Measurements from ENCODE around the gene ZEB1. TPM values are rescaled to one million over a fixed set of nuclear protein-coding genes. Genes with fewer than 3 reads are reported as not detected.

The ZEB1 gene
- total and polyA plus RNA-seq, 9 of the 15 experiments (the other 6 are each of a cell fraction or from before 2014, with no cell fraction given) = 2.1 to 8.4 (median 4.9) TPM

DNA sequence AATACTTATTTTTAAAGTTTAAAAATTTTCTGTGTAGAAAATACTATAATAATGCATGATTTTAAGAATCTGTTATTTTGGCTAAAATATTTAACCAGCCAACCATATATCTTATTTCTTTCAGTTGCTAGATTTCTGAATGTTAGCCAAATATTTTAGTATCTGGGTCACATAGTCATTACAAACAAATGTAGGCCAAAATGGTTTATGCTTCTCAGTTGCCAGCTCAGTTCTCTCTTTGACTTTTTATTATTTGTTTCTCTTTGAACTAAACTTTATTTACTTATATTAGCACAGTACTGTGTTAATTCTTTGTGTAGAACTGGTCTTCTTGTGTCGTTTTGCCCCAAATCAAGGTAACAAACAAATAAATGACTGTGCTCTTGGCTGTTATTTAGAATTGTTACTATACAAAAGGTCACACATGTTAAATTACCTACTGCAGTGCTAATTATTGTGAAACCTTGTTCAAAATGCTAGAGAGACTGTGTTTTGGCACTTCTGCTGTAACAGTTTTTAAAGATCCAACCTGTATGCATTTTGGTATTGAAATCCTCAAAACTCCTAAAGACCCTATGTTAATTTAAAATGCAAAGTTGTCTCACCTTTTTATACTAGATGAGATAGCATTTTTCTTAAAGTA, 39.8 kb downstream of the ZEB1 start:
- no peaks in the 10 kb centered on the region for H3K9me1 ChIP-seq (ENCODE audit: control insufficient read depth, insufficient read depth, low read length)
- no peaks in the 10 kb centered on the region for H3K36me3 ChIP-seq (ENCODE audit: control insufficient read depth, insufficient read depth, low read length)
- no peak overlapping the region for H3K27ac ChIP-seq (ENCODE audit: extremely low read depth, low read depth, low read length)
- H3K79me2 ChIP-seq (ENCODE audit: control insufficient read depth, insufficient read depth, low read length) = no peaks in the 10 kb centered on the region
- in situ Hi-C loops (cut with MboI) = no loop called here
- BruUV-seq (replicated peaks) = no TSS peak
- H3K4me1 ChIP-seq (replicated peaks in 1 of 2; ENCODE audit: control insufficient read depth in 2 of 2, insufficient read depth in 2 of 2, low read length in 2 of 2) = no peaks in the 10 kb centered on the region
- no peaks in the 10 kb centered on the region for H4K20me1 ChIP-seq (replicated peaks; ENCODE audit: control insufficient read depth, insufficient read depth, low read length)
- no peaks in the 10 kb centered on the region for H3K27me3 ChIP-seq (ENCODE audit: control insufficient read depth in 2 of 2, insufficient read depth in 2 of 2, low read length in 2 of 2)
- no peak for FAIRE-seq
- H3K4me3 ChIP-seq = no peak overlapping the region
- intact Hi-C loops (cut with micrococcal nuclease) = no loop called here
- ChIA-PET CTCF (ENCODE audit: low intra/inter-chr PET ratio) (no interaction called here), POLR2A (no interaction called here)
- H2AFZ ChIP-seq (ENCODE audit: low read depth, low read length) = no peak overlapping the region
- DNase-seq (ENCODE audit: extremely low read depth in 1 of 4, low spot score in 3 of 4) = no peak
- H3K9ac ChIP-seq (ENCODE audit: insufficient read depth in 1 of 2, low read depth in 2 of 2, low read length in 2 of 2) = no peak overlapping the region
- 0% methylated on average over 1 of the region's 1 CpG for WGBS (ENCODE audit: insufficient coverage, low coverage, missing lambda C conversion rate)
- no peak overlapping the region for H3K4me2 ChIP-seq (ENCODE audit: insufficient read depth, low read length)
- no peaks in the 10 kb centered on the region for H3K9me3 ChIP-seq (replicated peaks; ENCODE audit: control insufficient read depth, insufficient read depth, low read depth, low read length)
- no peak for ATAC-seq
- TF ChIP-seq ZNF274 (IDR thresholded peaks at IDR 0.05; ENCODE audit: borderline replicate concordance, low read depth, low read length) (no peak), MCM2 (IDR thresholded peaks at IDR 0.05; ENCODE audit: low read depth) (no peak), ZNF77 (CRISPR knock-in tag; IDR thresholded peaks at IDR 0.05) (no peak), KLF10 (CRISPR knock-in tag; IDR thresholded peaks at IDR 0.05) (no peak), ZNF263 (CRISPR knock-in tag; IDR thresholded peaks at IDR 0.05; ENCODE audit: borderline replicate concordance) (no peak), BCOR (IDR thresholded peaks at IDR 0.05) (no peak), ZC3H8 (IDR thresholded peaks at IDR 0.05) (no peak)
- TF ChIP-seq, protein P1, sequence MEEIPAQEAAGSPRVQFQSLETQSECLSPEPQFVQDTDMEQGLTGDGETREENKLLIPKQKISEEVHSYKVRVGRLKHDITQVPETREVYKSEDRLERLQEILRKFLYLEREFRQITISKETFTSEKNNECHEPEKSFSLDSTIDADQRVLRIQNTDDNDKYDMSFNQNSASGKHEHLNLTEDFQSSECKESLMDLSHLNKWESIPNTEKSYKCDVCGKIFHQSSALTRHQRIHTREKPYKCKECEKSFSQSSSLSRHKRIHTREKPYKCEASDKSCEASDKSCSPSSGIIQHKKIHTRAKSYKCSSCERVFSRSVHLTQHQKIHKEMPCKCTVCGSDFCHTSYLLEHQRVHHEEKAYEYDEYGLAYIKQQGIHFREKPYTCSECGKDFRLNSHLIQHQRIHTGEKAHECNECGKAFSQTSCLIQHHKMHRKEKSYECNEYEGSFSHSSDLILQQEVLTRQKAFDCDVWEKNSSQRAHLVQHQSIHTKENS (CRISPR knock-in tag; IDR thresholded peaks at IDR 0.05) = no peak
- TF ChIP-seq, protein P2, sequence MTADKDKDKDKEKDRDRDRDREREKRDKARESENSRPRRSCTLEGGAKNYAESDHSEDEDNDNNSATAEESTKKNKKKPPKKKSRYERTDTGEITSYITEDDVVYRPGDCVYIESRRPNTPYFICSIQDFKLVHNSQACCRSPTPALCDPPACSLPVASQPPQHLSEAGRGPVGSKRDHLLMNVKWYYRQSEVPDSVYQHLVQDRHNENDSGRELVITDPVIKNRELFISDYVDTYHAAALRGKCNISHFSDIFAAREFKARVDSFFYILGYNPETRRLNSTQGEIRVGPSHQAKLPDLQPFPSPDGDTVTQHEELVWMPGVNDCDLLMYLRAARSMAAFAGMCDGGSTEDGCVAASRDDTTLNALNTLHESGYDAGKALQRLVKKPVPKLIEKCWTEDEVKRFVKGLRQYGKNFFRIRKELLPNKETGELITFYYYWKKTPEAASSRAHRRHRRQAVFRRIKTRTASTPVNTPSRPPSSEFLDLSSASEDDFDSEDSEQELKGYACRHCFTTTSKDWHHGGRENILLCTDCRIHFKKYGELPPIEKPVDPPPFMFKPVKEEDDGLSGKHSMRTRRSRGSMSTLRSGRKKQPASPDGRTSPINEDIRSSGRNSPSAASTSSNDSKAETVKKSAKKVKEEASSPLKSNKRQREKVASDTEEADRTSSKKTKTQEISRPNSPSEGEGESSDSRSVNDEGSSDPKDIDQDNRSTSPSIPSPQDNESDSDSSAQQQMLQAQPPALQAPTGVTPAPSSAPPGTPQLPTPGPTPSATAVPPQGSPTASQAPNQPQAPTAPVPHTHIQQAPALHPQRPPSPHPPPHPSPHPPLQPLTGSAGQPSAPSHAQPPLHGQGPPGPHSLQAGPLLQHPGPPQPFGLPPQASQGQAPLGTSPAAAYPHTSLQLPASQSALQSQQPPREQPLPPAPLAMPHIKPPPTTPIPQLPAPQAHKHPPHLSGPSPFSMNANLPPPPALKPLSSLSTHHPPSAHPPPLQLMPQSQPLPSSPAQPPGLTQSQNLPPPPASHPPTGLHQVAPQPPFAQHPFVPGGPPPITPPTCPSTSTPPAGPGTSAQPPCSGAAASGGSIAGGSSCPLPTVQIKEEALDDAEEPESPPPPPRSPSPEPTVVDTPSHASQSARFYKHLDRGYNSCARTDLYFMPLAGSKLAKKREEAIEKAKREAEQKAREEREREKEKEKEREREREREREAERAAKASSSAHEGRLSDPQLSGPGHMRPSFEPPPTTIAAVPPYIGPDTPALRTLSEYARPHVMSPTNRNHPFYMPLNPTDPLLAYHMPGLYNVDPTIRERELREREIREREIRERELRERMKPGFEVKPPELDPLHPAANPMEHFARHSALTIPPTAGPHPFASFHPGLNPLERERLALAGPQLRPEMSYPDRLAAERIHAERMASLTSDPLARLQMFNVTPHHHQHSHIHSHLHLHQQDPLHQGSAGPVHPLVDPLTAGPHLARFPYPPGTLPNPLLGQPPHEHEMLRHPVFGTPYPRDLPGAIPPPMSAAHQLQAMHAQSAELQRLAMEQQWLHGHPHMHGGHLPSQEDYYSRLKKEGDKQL (CRISPR knock-in tag; IDR thresholded peaks at IDR 0.05; ENCODE audit: borderline replicate concordance) = no peak
- TF ChIP-seq, protein P3, sequence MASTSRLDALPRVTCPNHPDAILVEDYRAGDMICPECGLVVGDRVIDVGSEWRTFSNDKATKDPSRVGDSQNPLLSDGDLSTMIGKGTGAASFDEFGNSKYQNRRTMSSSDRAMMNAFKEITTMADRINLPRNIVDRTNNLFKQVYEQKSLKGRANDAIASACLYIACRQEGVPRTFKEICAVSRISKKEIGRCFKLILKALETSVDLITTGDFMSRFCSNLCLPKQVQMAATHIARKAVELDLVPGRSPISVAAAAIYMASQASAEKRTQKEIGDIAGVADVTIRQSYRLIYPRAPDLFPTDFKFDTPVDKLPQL (IDR thresholded peaks at IDR 0.05; ENCODE audit: extremely low read depth, insufficient read length) = no peak
- TF ChIP-seq, protein P4, sequence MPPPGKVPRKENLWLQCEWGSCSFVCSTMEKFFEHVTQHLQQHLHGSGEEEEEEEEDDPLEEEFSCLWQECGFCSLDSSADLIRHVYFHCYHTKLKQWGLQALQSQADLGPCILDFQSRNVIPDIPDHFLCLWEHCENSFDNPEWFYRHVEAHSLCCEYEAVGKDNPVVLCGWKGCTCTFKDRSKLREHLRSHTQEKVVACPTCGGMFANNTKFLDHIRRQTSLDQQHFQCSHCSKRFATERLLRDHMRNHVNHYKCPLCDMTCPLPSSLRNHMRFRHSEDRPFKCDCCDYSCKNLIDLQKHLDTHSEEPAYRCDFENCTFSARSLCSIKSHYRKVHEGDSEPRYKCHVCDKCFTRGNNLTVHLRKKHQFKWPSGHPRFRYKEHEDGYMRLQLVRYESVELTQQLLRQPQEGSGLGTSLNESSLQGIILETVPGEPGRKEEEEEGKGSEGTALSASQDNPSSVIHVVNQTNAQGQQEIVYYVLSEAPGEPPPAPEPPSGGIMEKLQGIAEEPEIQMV (tag; conservative IDR thresholded peaks at IDR 0.05; ENCODE audit: low read depth) = no peak
- TF ChIP-seq, protein P5, sequence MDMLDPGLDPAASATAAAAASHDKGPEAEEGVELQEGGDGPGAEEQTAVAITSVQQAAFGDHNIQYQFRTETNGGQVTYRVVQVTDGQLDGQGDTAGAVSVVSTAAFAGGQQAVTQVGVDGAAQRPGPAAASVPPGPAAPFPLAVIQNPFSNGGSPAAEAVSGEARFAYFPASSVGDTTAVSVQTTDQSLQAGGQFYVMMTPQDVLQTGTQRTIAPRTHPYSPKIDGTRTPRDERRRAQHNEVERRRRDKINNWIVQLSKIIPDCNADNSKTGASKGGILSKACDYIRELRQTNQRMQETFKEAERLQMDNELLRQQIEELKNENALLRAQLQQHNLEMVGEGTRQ (CRISPR knock-in tag; IDR thresholded peaks at IDR 0.05) = no peak
